ENCODE measurements around the gene CMTM8. TPM values are rescaled to one million over a fixed set of nuclear protein-coding genes. Genes with fewer than 3 reads are reported as not detected.

The CMTM8 gene
- total and polyA plus RNA-seq, 8 donors, result 1.3 to 8.1 (median 5.3) TPM; not detected in 2

DNA sequence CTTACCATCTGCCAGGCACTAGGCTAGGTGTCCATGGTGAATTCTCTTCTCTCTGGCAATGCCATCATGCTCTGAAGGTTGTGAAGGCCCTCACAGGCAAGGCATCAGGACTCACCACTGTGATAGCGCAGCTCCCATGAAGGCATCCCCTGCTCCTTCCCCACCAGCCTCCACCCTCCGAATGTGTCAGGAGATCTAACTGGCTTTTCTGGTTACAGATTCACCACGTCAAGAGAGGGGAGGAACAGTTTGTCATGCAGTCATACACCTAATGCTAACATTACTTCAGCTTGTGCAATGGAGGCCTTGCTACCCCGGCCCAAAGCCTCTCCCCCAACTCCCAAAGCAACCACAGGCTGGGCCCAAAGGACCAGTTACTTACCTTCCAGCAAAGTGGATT is 8.9 kb upstream of the CMTM8 start:
- 78 to 91% (median 82%) methylated on average over 4 of the region's 4 CpGs for WGBS, 5 donors
- H3K4me3 ChIP-seq, result no peak overlapping the region

DNA sequence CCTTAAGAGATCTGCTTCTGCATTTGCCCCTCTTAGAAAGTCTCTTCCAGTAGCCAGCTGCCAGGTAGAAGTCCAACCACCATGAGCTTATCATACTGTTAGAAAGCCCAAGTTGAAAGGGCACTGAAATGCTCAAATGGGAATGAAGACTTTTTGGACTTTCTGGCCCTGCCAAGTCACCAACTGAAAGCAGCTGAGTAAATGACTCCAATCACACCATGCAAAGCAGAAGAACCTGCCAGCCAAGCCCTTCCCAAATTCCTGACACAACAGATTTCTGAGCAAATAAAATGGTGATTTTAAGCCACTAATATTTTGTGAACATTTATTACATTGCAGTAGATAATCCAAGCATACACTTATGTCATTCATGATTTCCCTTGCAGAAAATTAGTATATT is 2.1 kb upstream of the CMTM8 start:
- peaks cover 0 to 19% (median 0%) of the 10 kb centered on the region in 3 donors for H3K27me3 ChIP-seq
- H3K4me1 ChIP-seq, result peaks cover 5 to 33% (median 31%) of the 10 kb centered on the region in 4 donors
- TF ChIP-seq POLR2AphosphoS5 (IDR thresholded peaks at IDR 0.05), result no peak
- TF ChIP-seq POLR2A (IDR thresholded peaks at IDR 0.05), result no peak
- TF ChIP-seq EP300 (IDR thresholded peaks at IDR 0.05), result no peak
- TF ChIP-seq, protein P1, sequence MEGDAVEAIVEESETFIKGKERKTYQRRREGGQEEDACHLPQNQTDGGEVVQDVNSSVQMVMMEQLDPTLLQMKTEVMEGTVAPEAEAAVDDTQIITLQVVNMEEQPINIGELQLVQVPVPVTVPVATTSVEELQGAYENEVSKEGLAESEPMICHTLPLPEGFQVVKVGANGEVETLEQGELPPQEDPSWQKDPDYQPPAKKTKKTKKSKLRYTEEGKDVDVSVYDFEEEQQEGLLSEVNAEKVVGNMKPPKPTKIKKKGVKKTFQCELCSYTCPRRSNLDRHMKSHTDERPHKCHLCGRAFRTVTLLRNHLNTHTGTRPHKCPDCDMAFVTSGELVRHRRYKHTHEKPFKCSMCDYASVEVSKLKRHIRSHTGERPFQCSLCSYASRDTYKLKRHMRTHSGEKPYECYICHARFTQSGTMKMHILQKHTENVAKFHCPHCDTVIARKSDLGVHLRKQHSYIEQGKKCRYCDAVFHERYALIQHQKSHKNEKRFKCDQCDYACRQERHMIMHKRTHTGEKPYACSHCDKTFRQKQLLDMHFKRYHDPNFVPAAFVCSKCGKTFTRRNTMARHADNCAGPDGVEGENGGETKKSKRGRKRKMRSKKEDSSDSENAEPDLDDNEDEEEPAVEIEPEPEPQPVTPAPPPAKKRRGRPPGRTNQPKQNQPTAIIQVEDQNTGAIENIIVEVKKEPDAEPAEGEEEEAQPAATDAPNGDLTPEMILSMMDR (IDR thresholded peaks at IDR 0.05), result no peak
- no peaks in the 10 kb centered on the region for H3K36me3 ChIP-seq
- intact Hi-C loops (cut with DNase I; ENCODE audit: low total_unique reads), result no loop called here
- H3K27ac ChIP-seq, result no peak overlapping the region
- no peak for DNase-seq
- no peak overlapping the region for H3K4me3 ChIP-seq
- H3K9me3 ChIP-seq, result peaks cover 0 to 9% (median 5%) of the 10 kb centered on the region in 4 donors

More for the DNA sequence above, 8.9 kb upstream of the CMTM8 start:
- Histone ChIP-seq H3K36me3 (no peaks in the 10 kb centered on the region), H3K4me1 (no peaks in the 10 kb centered on the region), H3K27me3 (no peaks in the 10 kb centered on the region), H3K27ac (no peak overlapping the region), H3K9me3 (no peaks in the 10 kb centered on the region)
- DNase-seq, result no peak
- intact Hi-C loops (cut with DNase I; ENCODE audit: low total_unique reads), result no loop called here
- TF ChIP-seq EP300 (IDR thresholded peaks at IDR 0.05) (no peak), POLR2AphosphoS5 (IDR thresholded peaks at IDR 0.05) (no peak), POLR2A (IDR thresholded peaks at IDR 0.05) (no peak)

DNA sequence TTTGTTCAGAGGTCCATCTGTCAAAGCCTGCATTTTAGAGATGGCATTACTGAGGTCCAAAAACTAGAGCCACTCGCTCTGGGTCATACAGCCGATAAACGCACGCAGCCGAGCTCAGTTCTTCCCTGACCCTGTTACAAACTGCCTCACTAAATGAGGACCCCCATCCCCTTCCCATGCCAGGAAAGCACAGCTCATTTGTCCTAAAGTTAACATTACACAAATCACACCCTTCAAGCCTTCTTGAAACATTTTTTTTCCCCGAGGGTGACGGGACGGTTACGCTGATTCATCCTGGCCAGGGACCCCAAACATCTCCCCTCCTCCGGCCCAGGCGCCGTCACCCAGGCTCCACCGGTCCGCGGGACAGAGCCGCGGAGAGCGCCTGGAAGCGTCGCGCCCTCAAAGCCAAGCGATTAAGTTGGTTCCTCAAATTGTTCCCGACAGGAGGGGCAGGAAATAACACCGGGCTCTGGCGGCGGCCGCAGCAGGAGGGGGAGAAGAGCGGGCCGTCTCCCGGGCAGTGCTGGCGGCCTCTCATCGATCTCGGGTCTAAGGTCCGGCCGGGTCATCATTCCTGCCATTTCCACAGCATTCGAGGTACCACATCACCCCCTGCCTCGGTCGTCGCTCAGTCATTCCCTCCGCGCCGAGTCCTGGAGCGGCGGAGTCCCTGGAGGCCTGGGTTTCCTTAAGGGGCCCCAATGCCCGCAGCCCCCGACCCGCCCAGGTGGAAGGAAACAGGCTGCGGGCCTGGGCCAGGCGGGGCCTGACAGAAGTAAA is 619 bp upstream of the CMTM8 start:
- intact Hi-C loops (cut with DNase I; ENCODE audit: low total_unique reads), result no loop called here
- Histone ChIP-seq H3K36me3 (no peaks in the 10 kb centered on the region), H3K27ac (peak overlapping the region; percentile 79 to 89 (median 85)), H3K4me1 (peaks cover 5 to 42% (median 34%) of the 10 kb centered on the region in 4 donors), H3K27me3 (peaks cover 0 to 19% (median 0%) of the 10 kb centered on the region in 3 donors), H3K9me3 (peaks cover 0 to 9% (median 5%) of the 10 kb centered on the region in 4 donors), H3K4me3 (peak overlapping the region; percentile 65 to 87 (median 74))
- WGBS, 5 donors, result 5 to 11% (median 8%) methylated on average over 28 to 49 of the region's 49 CpGs
- TF ChIP-seq POLR2A (IDR thresholded peaks at IDR 0.05) (no peak), POLR2AphosphoS5 (IDR thresholded peaks at IDR 0.05) (peak in 1 of 3 donors; percentile 22)
- TF ChIP-seq, protein P1 (IDR thresholded peaks at IDR 0.05), result no peak
- peak; percentile 62 to 74 for DNase-seq

DNA sequence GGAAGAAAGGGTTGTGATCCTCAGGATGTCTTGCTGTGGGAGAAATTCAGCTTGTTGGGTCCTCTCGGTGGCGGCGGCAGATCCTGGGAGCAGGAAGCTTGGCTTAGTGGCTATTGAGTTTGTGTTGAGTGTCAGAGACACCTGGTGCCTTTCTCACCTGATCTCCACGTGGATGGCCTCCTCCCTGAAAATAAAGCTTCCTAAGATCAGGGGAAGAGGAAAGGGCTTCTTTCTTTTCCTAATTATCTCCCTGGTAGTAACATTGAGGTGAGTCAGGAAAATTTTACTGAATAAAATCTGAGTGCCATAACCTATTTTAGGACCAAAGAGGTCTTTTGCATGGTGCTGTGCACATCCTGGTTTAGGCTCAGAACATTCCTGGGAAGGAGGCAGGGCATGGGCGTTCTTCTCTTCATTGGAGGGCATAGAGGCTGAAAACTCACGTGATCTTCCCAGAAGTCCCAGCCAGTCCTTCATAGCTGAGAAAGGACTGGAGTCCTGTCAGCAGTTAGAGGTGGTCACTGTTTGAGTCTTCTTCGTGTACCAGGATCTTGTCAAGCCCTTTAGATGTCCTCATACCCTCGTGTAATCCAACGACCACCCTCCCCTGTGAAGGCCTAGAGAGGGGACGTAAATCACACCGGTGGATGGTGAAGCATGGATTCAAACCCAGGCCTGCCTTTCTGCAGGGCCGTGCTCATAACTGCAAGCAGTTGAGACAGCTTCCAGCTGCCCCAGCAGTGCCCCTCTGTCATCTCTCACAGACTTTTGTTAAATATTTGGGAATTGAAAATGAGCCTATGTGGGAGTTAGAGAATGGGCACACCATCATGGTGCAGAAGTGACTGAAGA is 1.1 kb downstream of the CMTM8 start:
- peak; percentile 39 to 53 for DNase-seq
- 22 to 43% (median 37%) methylated on average over 12 of the region's 12 CpGs for WGBS, 5 donors
- H3K4me1 ChIP-seq, result peaks cover 5 to 42% (median 34%) of the 10 kb centered on the region in 4 donors
- peaks cover 0 to 19% (median 0%) of the 10 kb centered on the region in 3 donors for H3K27me3 ChIP-seq
- H3K9me3 ChIP-seq, result peaks cover 0 to 9% (median 5%) of the 10 kb centered on the region in 4 donors
- intact Hi-C loops (cut with DNase I; ENCODE audit: low total_unique reads), result no loop called here
- TF ChIP-seq EP300 (IDR thresholded peaks at IDR 0.05), result no peak
- TF ChIP-seq POLR2A (IDR thresholded peaks at IDR 0.05), result no peak
- TF ChIP-seq POLR2AphosphoS5 (IDR thresholded peaks at IDR 0.05), result no peak
- TF ChIP-seq, protein P1 (IDR thresholded peaks at IDR 0.05), result no peak
- peak overlapping the region; percentile 84 to 89 (median 86) for H3K27ac ChIP-seq
- no peaks in the 10 kb centered on the region for H3K36me3 ChIP-seq
- peak overlapping the region; percentile 65 to 87 (median 74) for H3K4me3 ChIP-seq
